ENCODE measurements around the gene RPS27A.

DNA sequence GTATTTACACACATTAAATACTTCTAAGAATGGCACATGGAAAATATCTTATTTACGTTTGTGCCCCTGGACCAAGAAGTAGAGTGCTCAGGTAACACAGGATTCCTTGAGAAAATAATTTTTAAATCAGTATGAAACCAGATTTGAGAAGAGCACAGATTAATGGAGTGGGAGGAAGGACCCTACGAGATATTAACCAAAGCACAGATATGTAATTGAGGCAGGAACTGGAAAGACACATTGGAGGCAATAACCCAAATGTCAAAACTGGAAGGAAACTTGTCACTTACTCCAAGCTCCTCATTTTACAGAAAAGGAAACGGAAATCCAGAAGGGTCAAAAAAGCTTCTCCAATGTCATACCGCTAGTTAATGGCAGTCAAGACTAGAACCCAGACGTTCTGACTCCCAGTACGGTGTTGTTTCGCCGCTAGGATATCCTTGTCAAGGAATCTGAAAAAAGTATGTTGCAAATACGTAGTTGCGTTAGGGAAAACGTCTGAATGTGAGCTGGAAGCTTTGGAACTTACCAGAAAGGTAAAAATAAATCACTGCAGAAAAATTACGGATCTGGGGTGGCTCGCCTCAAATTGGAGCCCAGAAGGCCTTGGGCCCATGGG is 35.9 kb downstream of the RPS27A start:
- TF ChIP-seq, protein P1, sequence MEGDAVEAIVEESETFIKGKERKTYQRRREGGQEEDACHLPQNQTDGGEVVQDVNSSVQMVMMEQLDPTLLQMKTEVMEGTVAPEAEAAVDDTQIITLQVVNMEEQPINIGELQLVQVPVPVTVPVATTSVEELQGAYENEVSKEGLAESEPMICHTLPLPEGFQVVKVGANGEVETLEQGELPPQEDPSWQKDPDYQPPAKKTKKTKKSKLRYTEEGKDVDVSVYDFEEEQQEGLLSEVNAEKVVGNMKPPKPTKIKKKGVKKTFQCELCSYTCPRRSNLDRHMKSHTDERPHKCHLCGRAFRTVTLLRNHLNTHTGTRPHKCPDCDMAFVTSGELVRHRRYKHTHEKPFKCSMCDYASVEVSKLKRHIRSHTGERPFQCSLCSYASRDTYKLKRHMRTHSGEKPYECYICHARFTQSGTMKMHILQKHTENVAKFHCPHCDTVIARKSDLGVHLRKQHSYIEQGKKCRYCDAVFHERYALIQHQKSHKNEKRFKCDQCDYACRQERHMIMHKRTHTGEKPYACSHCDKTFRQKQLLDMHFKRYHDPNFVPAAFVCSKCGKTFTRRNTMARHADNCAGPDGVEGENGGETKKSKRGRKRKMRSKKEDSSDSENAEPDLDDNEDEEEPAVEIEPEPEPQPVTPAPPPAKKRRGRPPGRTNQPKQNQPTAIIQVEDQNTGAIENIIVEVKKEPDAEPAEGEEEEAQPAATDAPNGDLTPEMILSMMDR (IDR thresholded peaks at IDR 0.05), result no peak
- no peak for TF ChIP-seq POLR2A (IDR thresholded peaks at IDR 0.05)
